ENCODE results near the gene PANX3. TPM values are rescaled to one million over a fixed set of nuclear protein-coding genes. Genes with fewer than 3 reads are reported as not detected.

Gene PANX3
- total and polyA plus RNA-seq, 2 of the 4 experiments (the other 2 are of a cell fraction): not detected

GRCh38 chr11:124657904-124658303 is 46.7 kb downstream of the PANX3 start:
- TF ChIP-seq USF2 (IDR thresholded peaks at IDR 0.05; ENCODE audit: low read depth, low read length) (no peak), CHD1 (IDR thresholded peaks at IDR 0.05; ENCODE audit: low read depth, low read length) (no peak), MXI1 (IDR thresholded peaks at IDR 0.05; ENCODE audit: borderline replicate concordance, low read depth, low read length) (no peak), RFX5 (IDR thresholded peaks at IDR 0.05; ENCODE audit: low read depth, low read length) (no peak), ELK1 (IDR thresholded peaks at IDR 0.05; ENCODE audit: borderline replicate concordance, low read depth, low read length) (no peak)
- intact Hi-C loops (cut with micrococcal nuclease): no loop called here
- dilution Hi-C loops (cut with HindIII; ENCODE audit: low sequenced_read_pairs, unreplicated experiment): no loop called here
- Histone ChIP-seq H3K56ac (ENCODE audit: extremely low read depth, insufficient read depth, low read length) (no peak overlapping the region), H3K4me1 (ENCODE audit: control insufficient read depth, insufficient read depth, low read length) (peaks cover 5% of the 10 kb centered on the region; the same call in 1 of the 2 replicates), H3K4ac (ENCODE audit: low read depth, low read length) (no peak overlapping the region), H3K18ac (ENCODE audit: low read depth, low read length) (no peak overlapping the region), H3K23ac (ENCODE audit: low read depth, low read length) (no peak overlapping the region), H2BK5ac (ENCODE audit: low read depth, low read length, poor library complexity, severe bottlenecking) (no peak overlapping the region), H3K14ac (replicated peaks; ENCODE audit: low read depth, low read length) (no peak overlapping the region), H3K79me1 (ENCODE audit: low read depth in 1 of 2, low read length in 2 of 2) (no peaks in the 10 kb centered on the region), H4K5ac (ENCODE audit: low read depth, low read length) (no peak overlapping the region), H3K4me2 (ENCODE audit: low read depth, low read length) (no peak overlapping the region), H3K9me1 (ENCODE audit: insufficient read depth, low read length) (no peaks in the 10 kb centered on the region), H2AK5ac (ENCODE audit: low read depth, low read length) (no peak overlapping the region), H2AK9ac (replicated peaks; ENCODE audit: low read depth, low read length, poor library complexity) (no peak overlapping the region), H4K91ac (ENCODE audit: insufficient read depth, low read depth, low read length) (no peak overlapping the region), H3K9ac (ENCODE audit: low read depth, low read length) (no peak overlapping the region), H2AFZ (replicated peaks; ENCODE audit: low read length, poor library complexity) (no peak overlapping the region), H2BK120ac (ENCODE audit: low read depth, low read length) (no peak overlapping the region), H3K27ac (ENCODE audit: insufficient read depth, low read length) (no peak overlapping the region), H3K27me3 (ENCODE audit: control insufficient read depth, insufficient read depth, low read length) (no peaks in the 10 kb centered on the region), H3K4me3 (ENCODE audit: insufficient read depth, low read depth, low read length) (no peak overlapping the region), H3K9me3 (ENCODE audit: control insufficient read depth, insufficient read depth, low read length) (no peaks in the 10 kb centered on the region), H4K8ac (ENCODE audit: low read depth in 2 of 2, low read length in 2 of 2) (no peak overlapping the region), H2BK20ac (ENCODE audit: low read depth, low read length) (no peak overlapping the region), H4K20me1 (ENCODE audit: insufficient read depth, low read length) (no peaks in the 10 kb centered on the region), H2BK15ac (ENCODE audit: low read depth, low read length) (no peak overlapping the region), H3K36me3 (ENCODE audit: control insufficient read depth, insufficient read depth, low read length) (no peaks in the 10 kb centered on the region)
- WGBS, 2 experiments (ENCODE audit: extremely low coverage in 2 of 2, insufficient read length in 1 of 2): no CpG with 5 or more reads among the region's 5 CpGs
- ChIA-PET CTCF (no interaction called here), POLR2A (ENCODE audit: unreplicated experiment) (no interaction called here)
- peak; percentile 42; the same call in 1 of the 2 replicates for ATAC-seq (ENCODE audit: low read depth)
- in situ Hi-C loops (cut with MboI; ENCODE audit: low sequenced_read_pairs): loop anchor here (25.0 kb wide), 1 partner anchor 754 kb away; no protein-coding TSS in a partner anchor
- DNase-seq: no peak
- BruUV-seq (replicated peaks): no TSS peak
